ENCODE data around the gene PEMT.

DNA sequence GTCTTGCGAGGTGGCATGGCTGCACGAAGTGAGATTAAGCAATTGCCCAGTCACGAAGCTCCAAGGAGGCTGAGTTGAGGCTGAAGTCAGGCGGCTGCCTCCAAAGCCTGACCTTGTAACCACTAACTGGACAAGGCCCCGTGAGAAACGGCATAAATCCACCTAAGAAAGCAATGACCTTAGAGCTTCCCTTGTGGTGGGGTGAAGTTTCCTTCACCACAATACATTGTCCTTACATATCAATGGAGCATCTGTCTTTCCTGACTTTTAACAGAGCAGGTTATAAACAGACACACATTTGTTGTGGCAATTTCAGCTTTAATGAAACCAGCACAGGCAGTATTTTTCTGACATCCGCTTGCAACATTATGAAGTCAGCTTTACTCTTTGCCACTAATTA is 117.2 kb downstream of the PEMT start:
- TF ChIP-seq POLR2A (IDR thresholded peaks at IDR 0.05): no peak
- TF ChIP-seq, protein P1, sequence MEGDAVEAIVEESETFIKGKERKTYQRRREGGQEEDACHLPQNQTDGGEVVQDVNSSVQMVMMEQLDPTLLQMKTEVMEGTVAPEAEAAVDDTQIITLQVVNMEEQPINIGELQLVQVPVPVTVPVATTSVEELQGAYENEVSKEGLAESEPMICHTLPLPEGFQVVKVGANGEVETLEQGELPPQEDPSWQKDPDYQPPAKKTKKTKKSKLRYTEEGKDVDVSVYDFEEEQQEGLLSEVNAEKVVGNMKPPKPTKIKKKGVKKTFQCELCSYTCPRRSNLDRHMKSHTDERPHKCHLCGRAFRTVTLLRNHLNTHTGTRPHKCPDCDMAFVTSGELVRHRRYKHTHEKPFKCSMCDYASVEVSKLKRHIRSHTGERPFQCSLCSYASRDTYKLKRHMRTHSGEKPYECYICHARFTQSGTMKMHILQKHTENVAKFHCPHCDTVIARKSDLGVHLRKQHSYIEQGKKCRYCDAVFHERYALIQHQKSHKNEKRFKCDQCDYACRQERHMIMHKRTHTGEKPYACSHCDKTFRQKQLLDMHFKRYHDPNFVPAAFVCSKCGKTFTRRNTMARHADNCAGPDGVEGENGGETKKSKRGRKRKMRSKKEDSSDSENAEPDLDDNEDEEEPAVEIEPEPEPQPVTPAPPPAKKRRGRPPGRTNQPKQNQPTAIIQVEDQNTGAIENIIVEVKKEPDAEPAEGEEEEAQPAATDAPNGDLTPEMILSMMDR (IDR thresholded peaks at IDR 0.05): no peak
